SU-DHL-6 (cell line): ENCODE results near the gene CDC42EP5.

ENCODE experiments used
- H2AFZ ChIP-seq: fragments of 200-600 bp; sonication (generic); 2 replicates; pipeline ENCODE4 v1.6.1; 2014; ENCODE audit warnings: low read depth, mild to moderate bottlenecking, moderate library complexity, mixed read lengths, antibody characterized with exemption, low read length; ENCODE audit not compliant: severe bottlenecking
- H3F3A ChIP-seq: fragments of 200-600 bp; shearing (Covaris generic); 2 replicates; pipeline ENCODE4 v1.6.0; 2016; ENCODE audit warnings: antibody characterized with exemption, mild to moderate bottlenecking; ENCODE audit not compliant: insufficient read depth
- H3K27ac ChIP-seq: fragments of 200-600 bp; sonication (generic); 2 replicates; pipeline ENCODE4 v1.5.1; 2016; ENCODE audit warnings: low read depth, mild to moderate bottlenecking, low read length, moderate library complexity, mixed read lengths
- H3K27me3 ChIP-seq: fragments of 200-600 bp; sonication (generic), shearing (Covaris generic); 2 replicates; pipeline ENCODE4 v1.6.0; 2014; ENCODE audit warnings: mild to moderate bottlenecking, low read length
- H3K36me3 ChIP-seq: fragments of 200-600 bp; sonication (generic); 2 replicates; pipeline ENCODE4 v1.6.1; 2014; ENCODE audit warnings: mild to moderate bottlenecking, low read length, mixed read lengths
- H3K4me2 ChIP-seq: fragments of 300-600, 200-600 bp; shearing (Covaris generic), sonication (generic); 2 replicates; pipeline ENCODE4 v1.6.0; 2014; ENCODE audit warnings: low read length, low read depth, mild to moderate bottlenecking; ENCODE audit not compliant: poor library complexity, severe bottlenecking
- H3K4me3 ChIP-seq: fragments of 200-600 bp; sonication (generic); 2 replicates; pipeline ENCODE4 v1.5.1; 2014; ENCODE audit warnings: antibody characterized with exemption, low read length, mild to moderate bottlenecking, mixed read lengths; ENCODE audit not compliant: insufficient read depth, poor library complexity, severe bottlenecking
- H3K79me2 ChIP-seq: fragments of 200-600 bp; sonication (generic); 2 replicates; pipeline ENCODE4 v1.6.1; 2014; ENCODE audit warnings: mild to moderate bottlenecking, low read length, moderate library complexity; ENCODE audit not compliant: insufficient read depth
- H3K9ac ChIP-seq: fragments of 200-600 bp; sonication (generic); 2 replicates; pipeline ENCODE4 v1.7.0; 2014; ENCODE audit warnings: mild to moderate bottlenecking, low read length
- H3K9me2 ChIP-seq: fragments of 200-600 bp; sonication (generic); replicated peaks from 2 replicates; pipeline ENCODE4 v1.6.1; 2014; ENCODE audit warnings: low read length; ENCODE audit not compliant: insufficient read depth
- H3K9me3 ChIP-seq: fragments of 200-600 bp; sonication (generic); 2 replicates; pipeline ENCODE4 v1.6.1; 2014; ENCODE audit warnings: low read length, mixed read lengths; ENCODE audit not compliant: insufficient read depth
- H4K20me1 ChIP-seq: fragments of 200-600 bp; sonication (generic); 2 replicates; pipeline ENCODE4 v1.6.1; 2014; ENCODE audit warnings: low read depth, mild to moderate bottlenecking, antibody characterized with exemption, low read length, moderate library complexity, mixed read lengths
- CTCF ChIP-seq: fragments of 200-600 bp; sonication (generic); IDR thresholded peaks from one replicate; pipeline ENCODE4 v1.5.1; 2017; ENCODE audit warnings: antibody characterized with exemption, mild to moderate bottlenecking, low read length, moderate library complexity; ENCODE audit not compliant: insufficient read depth, poor library complexity, severe bottlenecking
- EZH2phosphoT487 ChIP-seq: fragments of 200-600 bp; sonication (generic), shearing (Covaris generic); conservative IDR thresholded peaks from 2 replicates; pipeline ENCODE4 v1.6.1; 2018; ENCODE audit warnings: mild to moderate bottlenecking, antibody characterized with exemption, low read length, moderate library complexity, mixed read lengths

CDC42EP5 gene

GRCh38 chr19:54436628-54437252 lies 36.4 kb downstream of the CDC42EP5 start:
- TF ChIP-seq EZH2phosphoT487 (no peak), CTCF (no peak)
- H3K4me3 ChIP-seq: no peak overlapping the region
- no peaks in the 10 kb centered on the region for H4K20me1 ChIP-seq
- H3K27ac ChIP-seq: no peak overlapping the region
- H2AFZ ChIP-seq: no peak overlapping the region
- no peak overlapping the region for H3K9ac ChIP-seq
- no peaks in the 10 kb centered on the region for H3K79me2 ChIP-seq
- H3K36me3 ChIP-seq: no peaks in the 10 kb centered on the region
- H3K27me3 ChIP-seq: no peaks in the 10 kb centered on the region
- no peaks in the 10 kb centered on the region for H3F3A ChIP-seq
- H3K9me2 ChIP-seq: no peaks in the 10 kb centered on the region
- H3K9me3 ChIP-seq: no peaks in the 10 kb centered on the region
- no peak overlapping the region for H3K4me2 ChIP-seq

DNA sequence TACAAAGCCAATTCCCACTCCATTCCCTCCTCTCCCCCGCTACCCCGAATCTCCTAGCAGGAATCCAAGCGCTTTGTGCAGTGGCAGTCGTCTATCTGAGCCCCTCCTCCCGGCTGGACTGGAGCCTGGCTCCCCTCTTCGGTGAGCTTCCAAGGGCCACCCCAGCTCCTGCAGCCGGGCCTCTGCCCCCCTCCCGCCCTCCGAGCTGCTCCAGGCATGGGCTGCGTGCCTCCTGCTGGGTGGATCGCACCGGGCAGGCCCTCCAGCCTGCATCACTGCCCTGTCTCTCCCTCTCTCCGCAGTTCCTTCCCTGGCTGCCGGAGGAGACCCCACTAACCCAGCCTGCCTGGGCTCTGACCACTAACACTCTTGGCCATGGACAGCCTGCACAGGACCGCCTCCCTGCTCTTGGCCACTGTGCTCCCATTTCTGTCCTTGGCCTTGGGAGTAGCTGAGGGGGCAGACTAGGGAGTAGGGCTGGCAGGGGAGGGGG lies 37.0 kb downstream of the CDC42EP5 start:
- no peak overlapping the region for H2AFZ ChIP-seq
- H3K9me2 ChIP-seq: no peaks in the 10 kb centered on the region
- H3K4me3 ChIP-seq: no peak overlapping the region
- no peaks in the 10 kb centered on the region for H3K79me2 ChIP-seq
- no peaks in the 10 kb centered on the region for H4K20me1 ChIP-seq
- H3K27me3 ChIP-seq: no peaks in the 10 kb centered on the region
- H3F3A ChIP-seq: no peaks in the 10 kb centered on the region
- no peak for TF ChIP-seq CTCF
- no peak for TF ChIP-seq EZH2phosphoT487
- H3K36me3 ChIP-seq: no peaks in the 10 kb centered on the region
- no peak overlapping the region for H3K4me2 ChIP-seq
- no peak overlapping the region for H3K9ac ChIP-seq
- no peaks in the 10 kb centered on the region for H3K9me3 ChIP-seq
- H3K27ac ChIP-seq: no peak overlapping the region

DNA sequence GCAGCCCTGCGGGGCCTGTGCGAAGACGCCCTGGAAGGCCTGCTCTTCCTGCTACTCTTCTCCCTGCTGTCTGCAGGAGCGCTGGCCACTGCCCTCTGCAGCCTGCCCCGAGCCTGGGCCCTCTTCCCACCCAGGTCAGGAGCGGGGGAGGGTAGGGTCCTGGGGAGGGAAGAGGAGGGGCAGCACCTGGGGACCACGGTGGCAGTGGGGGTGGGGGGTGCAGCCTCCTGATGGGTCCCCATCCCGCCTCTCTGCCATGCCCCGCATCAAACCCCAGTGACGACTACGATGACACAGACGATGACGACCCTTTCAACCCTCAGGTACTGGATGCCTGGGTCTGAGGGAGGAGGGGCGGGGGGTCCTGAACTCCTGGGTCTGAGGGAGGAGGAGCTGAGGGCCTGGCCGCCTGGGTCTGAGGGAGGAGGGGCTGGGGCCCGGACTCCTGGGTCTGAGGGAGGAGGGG lies 37.5 kb downstream of the CDC42EP5 start:
- Histone ChIP-seq H3K9ac (no peak overlapping the region), H3K4me3 (no peak overlapping the region), H3K36me3 (no peaks in the 10 kb centered on the region), H3F3A (no peaks in the 10 kb centered on the region), H3K9me2 (no peaks in the 10 kb centered on the region), H4K20me1 (no peaks in the 10 kb centered on the region), H3K9me3 (no peaks in the 10 kb centered on the region), H3K27me3 (no peaks in the 10 kb centered on the region), H2AFZ (no peak overlapping the region), H3K79me2 (no peaks in the 10 kb centered on the region), H3K27ac (no peak overlapping the region), H3K4me2 (no peak overlapping the region)
- no peak for TF ChIP-seq CTCF
- TF ChIP-seq EZH2phosphoT487: no peak
